ENCODE data around the gene DPM2. TPM values are rescaled to one million over a fixed set of nuclear protein-coding genes. Genes with fewer than 3 reads are reported as not detected.

The DPM2 gene
- total and polyA plus RNA-seq, 2 of the 4 experiments (the other 2 are of a cell fraction) = 10.8 to 60.6 TPM

DNA sequence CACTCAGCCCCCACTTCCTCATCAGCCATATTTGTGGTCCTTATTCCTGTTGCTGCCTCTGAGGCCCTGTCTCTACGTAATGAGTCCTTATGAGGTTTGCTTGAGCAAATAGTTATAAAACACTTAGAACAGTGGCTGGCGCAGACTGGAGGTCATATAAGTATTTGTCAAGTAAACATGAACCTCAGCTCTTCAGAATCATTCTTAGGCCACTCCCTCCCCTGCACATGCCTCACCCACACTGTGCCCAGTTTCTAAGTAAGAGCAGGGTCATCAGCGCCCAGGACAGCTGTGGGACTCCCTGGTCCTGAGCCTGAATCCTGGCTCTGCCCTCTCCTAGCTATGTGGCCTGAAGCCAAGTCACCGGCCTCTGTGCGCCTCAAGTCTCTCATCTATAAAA lies 24.8 kb downstream of the DPM2 start:
- CTCF ChIA-PET = interaction anchor here (0.8 kb wide), 1 partner anchor 9 kb away, joined by 3 read pairs; no protein-coding TSS in a partner anchor
- H3K9ac ChIP-seq (ENCODE audit: low read depth, low read length) = no peak overlapping the region
- H3K9me3 ChIP-seq (ENCODE audit: control insufficient read depth, insufficient read depth, low read length) = no peaks in the 10 kb centered on the region
- POLR2A ChIA-PET (ENCODE audit: unreplicated experiment) = interaction anchor here (0.6 kb wide), 1 partner anchor 155 kb away, joined by 3 read pairs; the partner anchor contains the start of gene SLC25A25
- H2AK5ac ChIP-seq (ENCODE audit: low read depth, low read length) = no peak overlapping the region
- H3K56ac ChIP-seq (ENCODE audit: extremely low read depth, insufficient read depth, low read length) = no peak overlapping the region
- H3K27me3 ChIP-seq (ENCODE audit: control insufficient read depth, insufficient read depth, low read length) = no peaks in the 10 kb centered on the region
- H3K79me1 ChIP-seq (ENCODE audit: low read depth in 1 of 2, low read length in 2 of 2) = peaks cover 4 to 31% of the 10 kb centered on the region in 2 experiments
- 0 out of 2 replicates have a peak, but pooled peaks cover 4% of the 10 kb centered on the region for H4K20me1 ChIP-seq (ENCODE audit: insufficient read depth, low read length)
- H3K4me1 ChIP-seq (ENCODE audit: control insufficient read depth, insufficient read depth, low read length) = peaks cover 15% of the 10 kb centered on the region
- no peak overlapping the region; the same call in 1 of the 2 replicates for H2BK20ac ChIP-seq (ENCODE audit: low read depth, low read length)
- H3K18ac ChIP-seq (ENCODE audit: low read depth, low read length) = no peak overlapping the region
- in situ Hi-C loops (cut with MboI; ENCODE audit: low sequenced_read_pairs) = no loop called here
- H2BK15ac ChIP-seq (ENCODE audit: low read depth, low read length) = no peak overlapping the region
- WGBS, 2 experiments (ENCODE audit: extremely low coverage in 2 of 2, insufficient read length in 1 of 2) = no CpG with 5 or more reads among the region's 5 CpGs
- H4K5ac ChIP-seq (ENCODE audit: low read depth, low read length) = no peak overlapping the region
- BruUV-seq (replicated peaks) = no TSS peak
- H2BK5ac ChIP-seq (ENCODE audit: low read depth, low read length, poor library complexity, severe bottlenecking) = no peak overlapping the region
- no peak overlapping the region for H3K14ac ChIP-seq (replicated peaks; ENCODE audit: low read depth, low read length)
- intact Hi-C loops (cut with micrococcal nuclease) = loop anchor here (10.0 kb wide), 1 partner anchor 298 kb away; the partner anchor contains the start of gene STXBP1
- no peak overlapping the region; the same call in 1 of the 2 replicates for H3K4ac ChIP-seq (ENCODE audit: low read depth, low read length)
- no peak overlapping the region for H2AK9ac ChIP-seq (replicated peaks; ENCODE audit: low read depth, low read length, poor library complexity)
- H4K91ac ChIP-seq (ENCODE audit: insufficient read depth, low read depth, low read length) = no peak overlapping the region
- H3K27ac ChIP-seq (ENCODE audit: insufficient read depth, low read length) = no peak overlapping the region
- no peak overlapping the region for H4K8ac ChIP-seq (ENCODE audit: low read depth in 2 of 2, low read length in 2 of 2)
- no peak for DNase-seq
- peaks cover 31% of the 10 kb centered on the region for H3K36me3 ChIP-seq (ENCODE audit: control insufficient read depth, insufficient read depth, low read length)
- dilution Hi-C loops (cut with HindIII; ENCODE audit: low sequenced_read_pairs, unreplicated experiment) = no loop called here
- no peak overlapping the region for H2BK120ac ChIP-seq (ENCODE audit: low read depth, low read length)
- H2AFZ ChIP-seq (replicated peaks; ENCODE audit: low read length, poor library complexity) = no peak overlapping the region
- H3K9me1 ChIP-seq (ENCODE audit: insufficient read depth, low read length) = peaks cover 2% of the 10 kb centered on the region; the same call in 1 of the 2 replicates
- no peak overlapping the region for H3K23ac ChIP-seq (ENCODE audit: low read depth, low read length)
- H3K4me3 ChIP-seq (ENCODE audit: insufficient read depth, low read depth, low read length) = no peak overlapping the region
- H3K4me2 ChIP-seq (ENCODE audit: low read depth, low read length) = no peak overlapping the region
- no peak for TF ChIP-seq MXI1 (IDR thresholded peaks at IDR 0.05; ENCODE audit: borderline replicate concordance, low read depth, low read length)
- no peak for TF ChIP-seq POLR2A (IDR thresholded peaks at IDR 0.05; ENCODE audit: low read depth, low read length)
- no peak for TF ChIP-seq FOS (IDR thresholded peaks at IDR 0.05; ENCODE audit: low read depth, low read length)
- TF ChIP-seq, protein P1, sequence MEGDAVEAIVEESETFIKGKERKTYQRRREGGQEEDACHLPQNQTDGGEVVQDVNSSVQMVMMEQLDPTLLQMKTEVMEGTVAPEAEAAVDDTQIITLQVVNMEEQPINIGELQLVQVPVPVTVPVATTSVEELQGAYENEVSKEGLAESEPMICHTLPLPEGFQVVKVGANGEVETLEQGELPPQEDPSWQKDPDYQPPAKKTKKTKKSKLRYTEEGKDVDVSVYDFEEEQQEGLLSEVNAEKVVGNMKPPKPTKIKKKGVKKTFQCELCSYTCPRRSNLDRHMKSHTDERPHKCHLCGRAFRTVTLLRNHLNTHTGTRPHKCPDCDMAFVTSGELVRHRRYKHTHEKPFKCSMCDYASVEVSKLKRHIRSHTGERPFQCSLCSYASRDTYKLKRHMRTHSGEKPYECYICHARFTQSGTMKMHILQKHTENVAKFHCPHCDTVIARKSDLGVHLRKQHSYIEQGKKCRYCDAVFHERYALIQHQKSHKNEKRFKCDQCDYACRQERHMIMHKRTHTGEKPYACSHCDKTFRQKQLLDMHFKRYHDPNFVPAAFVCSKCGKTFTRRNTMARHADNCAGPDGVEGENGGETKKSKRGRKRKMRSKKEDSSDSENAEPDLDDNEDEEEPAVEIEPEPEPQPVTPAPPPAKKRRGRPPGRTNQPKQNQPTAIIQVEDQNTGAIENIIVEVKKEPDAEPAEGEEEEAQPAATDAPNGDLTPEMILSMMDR (conservative IDR thresholded peaks at IDR 0.05; ENCODE audit: low read depth, low read length) = no peak
- no peak for TF ChIP-seq RCOR1 (IDR thresholded peaks at IDR 0.05; ENCODE audit: insufficient replicate concordance, low read length)
- no peak for TF ChIP-seq CEBPB (IDR thresholded peaks at IDR 0.05; ENCODE audit: low read depth, low read length)
- TF ChIP-seq BHLHE40 (IDR thresholded peaks at IDR 0.05; ENCODE audit: low read depth, low read length) = no peak
- no peak for TF ChIP-seq CHD1 (IDR thresholded peaks at IDR 0.05; ENCODE audit: low read depth, low read length)
- no peak for TF ChIP-seq SMC3 (IDR thresholded peaks at IDR 0.05; ENCODE audit: low read depth, low read length)
- no peak for TF ChIP-seq MAFK (IDR thresholded peaks at IDR 0.05; ENCODE audit: low read depth, low read length)
- no peak for TF ChIP-seq RAD21 (IDR thresholded peaks at IDR 0.05; ENCODE audit: low read length)
- TF ChIP-seq, protein P2, sequence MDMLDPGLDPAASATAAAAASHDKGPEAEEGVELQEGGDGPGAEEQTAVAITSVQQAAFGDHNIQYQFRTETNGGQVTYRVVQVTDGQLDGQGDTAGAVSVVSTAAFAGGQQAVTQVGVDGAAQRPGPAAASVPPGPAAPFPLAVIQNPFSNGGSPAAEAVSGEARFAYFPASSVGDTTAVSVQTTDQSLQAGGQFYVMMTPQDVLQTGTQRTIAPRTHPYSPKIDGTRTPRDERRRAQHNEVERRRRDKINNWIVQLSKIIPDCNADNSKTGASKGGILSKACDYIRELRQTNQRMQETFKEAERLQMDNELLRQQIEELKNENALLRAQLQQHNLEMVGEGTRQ (IDR thresholded peaks at IDR 0.05; ENCODE audit: low read depth, low read length) = no peak
- no peak for TF ChIP-seq RFX5 (IDR thresholded peaks at IDR 0.05; ENCODE audit: low read depth, low read length)
- TF ChIP-seq NFE2L2 (IDR thresholded peaks at IDR 0.05; ENCODE audit: low read depth, low read length) = no peak
- TF ChIP-seq, protein P3, sequence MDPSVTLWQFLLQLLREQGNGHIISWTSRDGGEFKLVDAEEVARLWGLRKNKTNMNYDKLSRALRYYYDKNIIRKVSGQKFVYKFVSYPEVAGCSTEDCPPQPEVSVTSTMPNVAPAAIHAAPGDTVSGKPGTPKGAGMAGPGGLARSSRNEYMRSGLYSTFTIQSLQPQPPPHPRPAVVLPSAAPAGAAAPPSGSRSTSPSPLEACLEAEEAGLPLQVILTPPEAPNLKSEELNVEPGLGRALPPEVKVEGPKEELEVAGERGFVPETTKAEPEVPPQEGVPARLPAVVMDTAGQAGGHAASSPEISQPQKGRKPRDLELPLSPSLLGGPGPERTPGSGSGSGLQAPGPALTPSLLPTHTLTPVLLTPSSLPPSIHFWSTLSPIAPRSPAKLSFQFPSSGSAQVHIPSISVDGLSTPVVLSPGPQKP (IDR thresholded peaks at IDR 0.05; ENCODE audit: borderline replicate concordance, low read depth, low read length) = no peak
- no peak for TF ChIP-seq MAZ (IDR thresholded peaks at IDR 0.05; ENCODE audit: borderline replicate concordance, low read depth, low read length)
- no peak for ATAC-seq (ENCODE audit: low read depth)

All from IMR-90 (cell line).